Epidermal melanocyte (primary cell): Measurements from ENCODE around the gene TKTL1.
"Not testable (repeated sequence)": the region's sequence is repeated elsewhere in the genome, so short reads cannot be mapped to it uniquely, and the experiment has no call there.

Source experiments
- DNase-seq: peaks from one replicate; pipeline ENCODE4 v3.0.0; 2011; ENCODE audit warnings: low spot score; ENCODE audit not compliant: insufficient read length

TKTL1 gene

DNA sequence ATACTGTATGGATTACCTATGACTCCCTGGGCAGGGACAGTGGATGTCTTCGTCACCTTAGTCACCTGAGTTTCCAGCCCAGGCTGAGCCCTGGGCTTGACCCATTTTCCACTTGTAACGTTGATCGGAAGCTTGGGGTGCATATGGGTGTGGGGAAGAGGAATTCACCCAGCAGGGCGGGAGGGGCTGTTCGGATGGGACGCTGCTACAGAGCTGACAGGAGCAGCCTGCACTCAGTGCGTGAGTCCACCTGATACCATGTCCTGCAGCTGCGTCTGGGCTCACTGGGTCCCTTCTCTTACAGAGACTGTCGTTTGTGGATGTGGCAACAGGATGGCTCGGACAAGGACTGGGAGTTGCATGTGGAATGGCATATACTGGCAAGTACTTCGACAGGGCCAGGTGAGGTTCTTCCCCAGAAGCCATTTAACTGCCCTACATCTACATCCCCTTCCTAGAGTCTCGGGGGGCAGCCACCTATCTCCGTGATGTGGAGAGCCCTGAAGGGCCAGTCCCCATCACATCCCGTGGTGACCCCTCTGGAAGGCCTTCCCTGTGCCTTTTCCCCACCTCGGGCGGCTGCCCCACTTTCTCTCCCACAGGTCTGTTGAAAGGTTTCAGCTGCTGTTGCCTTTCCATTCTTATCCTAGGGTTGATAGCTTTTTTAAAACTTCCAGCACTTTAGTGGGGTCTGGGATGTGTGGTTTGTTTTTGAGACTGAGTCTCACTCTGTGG lies 13.6 kb downstream of the TKTL1 start:
- no peak for DNase-seq

DNA sequence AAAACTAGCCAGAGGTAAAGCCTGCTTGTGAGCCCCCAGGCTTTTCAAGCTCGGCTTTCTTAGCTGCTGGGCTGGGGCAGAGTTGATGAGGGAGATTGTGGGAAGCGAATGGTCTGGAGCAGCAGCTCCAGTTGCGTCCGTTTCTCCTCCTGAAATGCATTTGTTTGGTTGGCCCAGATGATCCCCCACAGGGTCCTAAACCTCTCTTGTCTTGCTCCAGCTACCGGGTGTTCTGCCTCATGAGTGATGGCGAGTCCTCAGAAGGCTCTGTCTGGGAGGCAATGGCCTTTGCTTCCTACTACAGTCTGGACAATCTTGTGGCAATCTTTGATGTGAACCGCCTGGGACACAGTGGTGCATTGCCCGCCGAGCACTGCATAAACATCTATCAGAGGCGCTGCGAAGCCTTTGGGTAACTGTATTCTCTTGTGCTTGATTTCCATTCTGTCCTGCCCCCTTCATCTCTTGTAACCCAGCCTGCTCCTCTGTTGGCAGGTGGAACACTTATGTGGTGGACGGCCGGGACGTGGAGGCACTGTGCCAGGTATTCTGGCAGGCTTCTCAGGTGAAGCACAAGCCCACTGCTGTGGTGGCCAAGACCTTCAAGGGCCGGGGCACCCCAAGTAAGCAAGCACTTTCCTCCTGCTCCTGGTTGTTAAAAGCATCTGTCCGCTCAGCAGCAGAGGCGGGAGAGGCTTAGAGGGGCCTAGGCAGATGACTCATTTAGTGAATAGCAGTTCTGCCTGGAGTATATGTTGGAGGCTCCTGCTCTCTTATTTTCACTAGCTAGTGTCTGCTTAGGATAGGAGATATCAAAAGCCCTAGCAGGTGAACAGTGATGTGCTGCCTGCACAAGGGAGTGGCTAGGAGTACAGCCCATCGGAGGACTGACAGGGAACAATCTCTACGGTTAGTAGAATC lies 15.3 kb downstream of the TKTL1 start:
- DNase-seq = no peak

DNA sequence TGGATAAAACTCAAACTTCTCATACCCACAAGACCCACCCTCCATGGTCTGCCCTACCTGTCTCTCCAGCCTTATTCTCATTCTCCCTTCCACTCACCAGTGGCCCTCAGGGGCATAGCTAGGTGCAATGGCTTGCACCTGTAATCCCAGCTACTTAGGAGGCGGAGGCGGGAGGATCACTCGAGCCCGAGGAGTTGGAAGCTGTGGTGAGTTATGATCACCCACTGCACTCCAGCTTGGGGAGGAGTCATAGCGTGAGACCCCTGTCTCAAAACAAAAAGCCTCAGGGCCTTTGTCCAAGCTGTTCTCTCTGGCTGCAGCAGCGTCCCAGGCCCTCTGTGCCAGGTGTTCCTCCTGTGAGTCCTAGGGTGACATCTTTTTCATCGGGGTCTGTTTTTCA lies 16.5 kb downstream of the TKTL1 start:
- DNase-seq = no peak

DNA sequence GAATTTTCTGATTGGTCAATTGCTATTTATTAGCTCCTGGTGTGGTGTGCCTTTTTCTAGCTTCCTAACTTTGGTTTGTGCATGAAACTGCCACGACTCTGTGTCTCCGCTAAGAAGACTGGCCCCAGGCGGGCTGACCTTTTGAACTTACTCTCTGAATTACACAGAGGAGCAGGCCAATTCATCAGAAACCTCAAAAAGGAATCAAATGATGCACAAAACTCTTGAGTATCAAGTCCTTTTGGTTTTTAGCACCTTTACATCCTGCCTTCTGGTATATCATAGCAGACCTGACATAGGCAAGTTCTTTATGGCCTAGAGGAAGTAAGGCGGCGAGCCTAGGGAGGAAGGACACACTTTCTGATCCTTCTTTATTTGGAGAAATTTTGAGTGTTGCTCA lies 17.6 kb downstream of the TKTL1 start:
- no peak for DNase-seq

DNA sequence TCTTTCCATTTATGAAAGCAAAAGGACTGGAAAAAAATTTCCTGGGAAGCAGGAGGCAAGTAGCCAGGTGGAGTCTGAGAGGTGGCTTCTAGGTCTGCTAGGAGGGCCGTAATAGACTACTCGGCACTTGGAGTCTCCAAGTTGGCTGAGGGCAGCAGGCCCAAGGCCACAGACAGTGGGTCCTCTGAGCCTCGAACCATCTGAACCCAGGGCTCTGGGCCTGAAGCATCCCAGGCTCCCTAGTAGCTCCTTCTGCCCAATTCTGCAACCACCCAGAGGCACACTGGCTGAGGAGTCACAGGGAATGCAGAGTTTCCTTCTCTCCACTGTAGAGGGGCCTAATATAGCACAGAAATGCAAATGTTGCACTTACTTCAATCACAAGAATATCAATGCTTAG lies 19.8 kb downstream of the TKTL1 start:
- no peak for DNase-seq

DNA sequence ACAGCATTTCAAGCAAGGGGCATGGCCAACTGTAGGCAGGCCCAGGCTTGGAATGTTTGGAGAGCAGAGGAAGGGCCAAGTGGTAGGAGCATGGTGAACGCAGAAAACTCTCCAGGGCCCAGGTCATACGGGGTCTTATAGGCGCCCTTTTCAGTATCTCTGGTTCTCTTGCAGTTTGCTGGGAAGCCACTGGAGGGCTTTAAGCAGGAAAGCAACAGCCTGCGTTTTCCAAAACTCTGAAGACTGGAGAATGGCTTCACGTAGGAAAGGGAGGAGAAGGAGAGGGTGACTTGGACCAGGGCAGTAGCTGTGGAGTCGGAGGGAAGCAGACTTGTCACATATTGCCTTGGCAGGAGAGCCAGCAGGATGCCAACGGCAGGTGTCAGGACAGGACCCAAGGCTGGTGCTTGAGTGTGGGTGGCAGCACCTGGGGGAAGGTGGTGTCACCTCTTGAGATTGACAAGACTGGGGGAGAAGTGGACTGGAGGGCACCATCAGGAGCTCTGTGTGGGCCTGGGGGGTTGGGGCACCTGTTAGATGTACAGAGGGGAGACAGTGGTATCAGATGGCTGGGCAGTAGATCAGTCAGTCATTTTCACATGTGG lies 21.9 kb downstream of the TKTL1 start:
- no peak for DNase-seq

DNA sequence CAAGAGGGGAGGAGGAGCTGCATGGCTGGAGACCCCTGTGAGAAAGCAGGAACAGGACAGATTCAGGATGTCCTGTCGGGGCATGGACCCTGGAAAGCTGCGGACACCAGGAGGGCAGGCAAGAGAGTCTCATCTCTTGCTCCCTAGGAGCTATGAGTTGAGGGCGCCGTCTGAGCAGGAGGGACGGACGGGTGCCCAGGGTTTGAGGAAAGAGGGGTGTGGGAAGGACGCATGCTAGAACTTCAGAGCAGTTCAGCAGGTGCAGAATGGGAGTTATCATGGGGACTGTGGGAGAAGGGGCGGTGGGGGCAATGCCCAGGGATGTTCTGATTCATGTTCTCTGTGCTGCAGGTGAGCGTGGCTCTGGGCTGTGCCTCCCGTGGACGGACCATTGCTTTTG lies 24.8 kb downstream of the TKTL1 start:
- DNase-seq = no peak

DNA sequence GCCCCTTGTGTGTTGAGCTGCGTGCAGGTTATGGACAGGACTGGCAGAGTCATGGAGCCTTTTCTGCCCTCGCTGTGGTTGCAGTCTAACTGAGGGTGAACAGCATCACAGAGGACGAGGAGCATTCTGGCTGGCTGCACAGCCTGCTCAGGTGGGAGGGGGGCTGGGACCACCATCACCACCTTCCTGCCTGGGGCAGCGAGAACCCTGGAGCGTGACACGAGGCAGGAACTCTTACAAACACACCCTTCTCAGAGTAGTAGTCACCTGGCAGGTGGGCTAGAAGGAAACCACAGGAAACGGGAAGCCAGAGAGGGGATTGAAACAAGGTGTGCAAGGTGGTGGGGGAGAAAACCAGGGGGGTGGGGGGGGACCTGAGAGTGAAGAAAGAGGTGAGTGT lies 25.6 kb downstream of the TKTL1 start:
- DNase-seq = no peak

DNA sequence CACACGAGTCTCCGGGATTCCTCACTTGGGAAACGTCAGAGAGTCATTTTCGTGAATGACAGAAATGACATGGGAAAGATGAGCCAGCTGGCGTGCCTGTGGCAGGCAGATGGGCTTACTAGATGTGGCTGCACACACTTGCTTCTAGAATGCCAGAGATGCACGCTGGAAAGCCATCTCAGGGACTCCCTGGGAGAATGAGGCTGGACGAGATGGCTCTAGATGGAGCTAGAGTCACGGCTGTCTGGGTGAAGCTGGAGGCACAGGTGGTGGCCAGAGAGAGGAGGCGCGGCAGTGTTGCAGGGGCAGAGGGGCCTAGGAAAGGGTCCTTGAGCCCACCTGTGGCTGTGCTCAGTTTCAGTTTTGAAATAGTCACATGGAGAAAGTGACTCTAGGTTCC lies 26.0 kb downstream of the TKTL1 start:
- DNase-seq = no peak

DNA sequence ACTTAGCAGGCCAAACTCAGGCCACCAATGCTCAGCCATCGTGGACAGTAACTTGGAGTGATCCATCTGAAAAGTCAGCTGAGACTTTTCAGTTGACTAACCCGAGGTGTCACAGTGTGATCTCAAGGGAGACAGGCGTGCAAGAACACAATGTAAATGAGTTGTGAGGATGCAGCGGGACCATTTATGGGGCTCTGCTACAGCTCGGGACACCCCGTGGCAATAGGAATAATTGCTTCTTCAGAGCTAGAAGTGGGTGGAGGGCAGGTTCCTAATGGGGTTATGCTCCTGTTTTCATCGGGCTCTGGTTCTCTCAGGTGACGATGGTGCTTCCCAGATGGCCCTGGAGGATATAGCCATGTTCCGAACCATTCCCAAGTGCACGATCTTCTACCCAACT lies 27.3 kb downstream of the TKTL1 start:
- DNase-seq = no peak

DNA sequence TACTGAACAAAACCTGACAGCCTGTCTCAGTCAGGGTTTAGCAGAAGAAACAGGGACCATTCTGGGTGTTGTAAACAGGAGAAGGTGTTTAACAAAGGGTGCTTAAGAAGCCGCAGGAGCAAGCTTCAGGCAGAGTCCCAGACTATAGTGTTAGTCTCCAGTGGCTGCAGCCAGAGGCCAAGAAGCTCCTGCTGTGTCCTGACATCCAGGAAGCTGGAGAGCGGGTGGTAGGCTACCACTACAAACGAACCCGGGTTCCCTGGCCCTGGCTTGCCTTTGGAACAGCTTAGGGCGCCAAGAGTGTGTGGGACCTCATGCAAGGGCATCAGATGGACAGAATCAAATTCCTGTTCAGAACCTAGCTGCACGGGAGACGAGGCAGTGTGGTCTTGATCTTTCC lies 27.9 kb downstream of the TKTL1 start:
- DNase-seq = no peak

DNA sequence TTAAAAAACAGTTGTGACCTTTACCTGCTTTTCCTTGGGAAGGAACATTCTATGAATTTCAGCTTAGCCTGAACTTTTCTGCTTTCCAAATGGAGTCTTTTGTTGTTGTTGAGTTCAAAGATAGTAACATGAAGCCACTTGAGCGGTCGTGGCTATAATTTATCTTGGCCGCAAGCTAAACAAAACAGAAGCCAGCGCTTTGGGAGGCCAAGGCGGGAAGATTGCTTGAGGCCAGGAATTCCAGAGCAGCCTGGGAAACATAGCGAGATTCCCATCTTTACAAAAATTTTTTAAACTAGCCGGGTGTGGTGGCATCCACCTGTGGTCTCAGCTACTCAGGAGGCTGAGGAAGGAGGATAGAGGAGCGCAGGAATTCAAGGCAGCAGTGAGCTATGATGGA lies 29.9 kb downstream of the TKTL1 start:
- DNase-seq = no peak

DNA sequence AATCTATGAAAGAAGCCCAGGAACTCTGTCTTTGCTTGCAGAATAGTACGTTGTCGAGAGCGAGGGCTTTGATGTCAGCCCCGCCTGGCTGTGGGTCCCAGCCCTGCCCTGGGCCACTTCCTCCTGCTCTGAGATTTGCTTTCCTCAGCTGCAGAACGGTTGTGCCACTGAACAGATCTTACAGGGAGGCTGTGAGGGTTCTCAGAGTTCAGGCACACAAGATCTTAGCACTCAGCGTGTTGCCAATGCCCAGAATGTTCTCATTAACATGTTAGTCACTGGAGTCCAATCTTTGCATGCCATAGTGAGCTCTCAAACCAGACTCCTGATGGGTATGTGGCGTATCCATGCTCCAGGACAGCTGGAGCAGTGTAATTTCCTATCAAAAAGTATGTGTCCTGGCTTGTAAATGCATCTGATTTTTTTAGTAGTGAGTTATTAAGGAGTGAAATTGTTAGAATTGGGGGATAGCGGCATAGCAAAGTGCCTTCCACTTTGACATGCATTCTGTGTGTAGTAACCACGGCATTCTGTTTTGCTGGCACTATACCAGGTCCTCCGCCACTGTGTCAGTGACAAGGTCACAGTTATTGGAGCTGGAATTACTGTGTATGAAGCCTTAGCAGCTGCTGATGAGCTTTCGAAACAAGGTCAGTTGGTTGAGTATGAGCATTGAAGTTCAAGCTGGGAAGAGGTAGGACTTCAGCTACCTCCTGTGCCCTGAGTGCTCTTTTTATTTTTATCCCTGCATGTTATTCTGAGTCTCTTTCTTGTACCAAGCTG lies 31.6 kb downstream of the TKTL1 start:
- DNase-seq = no peak

DNA sequence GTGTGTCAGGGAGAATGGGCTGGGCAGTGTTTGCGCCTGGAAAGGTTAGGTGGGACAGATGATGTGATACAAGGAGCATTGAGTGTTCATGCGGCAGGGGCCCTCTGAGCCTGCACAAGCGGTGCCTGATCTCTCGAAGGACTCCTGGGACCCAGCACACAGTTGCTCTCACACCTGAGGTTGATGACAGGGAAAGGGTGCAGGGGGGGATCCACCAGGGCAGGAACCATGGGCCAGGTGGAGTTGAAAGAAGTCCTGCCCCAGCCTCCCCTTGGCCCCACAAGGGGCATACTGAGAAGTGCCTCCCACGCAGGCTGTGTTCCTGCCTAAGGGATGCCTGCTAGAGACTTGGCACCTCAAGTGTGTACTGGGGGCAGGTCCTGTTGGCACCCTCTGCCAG lies 33.1 kb downstream of the TKTL1 start:
- DNase-seq = no peak

DNA sequence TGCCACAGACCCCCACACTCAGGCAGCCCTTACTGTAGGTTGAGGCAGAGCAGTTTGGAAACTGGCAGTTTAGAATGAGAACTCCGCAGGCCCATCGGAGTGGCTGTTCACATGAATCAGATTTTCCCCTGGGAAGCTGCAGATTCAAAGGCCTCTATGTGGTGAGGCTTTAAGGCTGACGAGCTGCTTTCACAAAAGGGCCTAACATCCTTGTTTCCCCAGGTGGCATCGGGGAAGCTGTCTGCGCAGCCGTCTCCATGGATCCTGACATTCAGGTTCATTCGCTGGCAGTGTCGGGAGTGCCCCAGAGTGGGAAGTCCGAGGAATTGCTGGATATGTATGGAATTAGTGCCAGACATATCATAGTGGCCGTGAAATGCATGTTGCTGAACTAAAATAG lies 33.7 kb downstream of the TKTL1 start:
- DNase-seq = no peak

DNA sequence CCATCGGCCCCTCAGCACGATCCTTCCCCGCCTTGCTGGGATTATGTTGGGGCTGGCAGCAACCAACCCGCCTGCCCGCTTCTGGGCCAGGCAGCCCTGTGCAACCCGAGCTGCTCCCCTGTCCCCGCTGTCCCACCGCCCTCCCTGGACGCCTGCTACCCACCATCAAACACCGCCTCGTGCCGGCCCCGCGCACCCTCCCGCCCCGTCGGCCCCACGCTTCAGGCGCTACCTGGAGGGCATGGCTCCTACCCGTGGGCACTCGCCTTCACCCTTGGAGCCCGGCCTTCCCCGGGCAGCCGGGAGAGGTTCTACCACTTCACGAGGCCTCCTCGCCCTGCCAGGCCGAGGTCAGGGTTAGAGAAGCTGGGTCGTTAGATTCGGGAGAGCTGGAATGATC lies 37.0 kb downstream of the TKTL1 start:
- DNase-seq = no peak

DNA sequence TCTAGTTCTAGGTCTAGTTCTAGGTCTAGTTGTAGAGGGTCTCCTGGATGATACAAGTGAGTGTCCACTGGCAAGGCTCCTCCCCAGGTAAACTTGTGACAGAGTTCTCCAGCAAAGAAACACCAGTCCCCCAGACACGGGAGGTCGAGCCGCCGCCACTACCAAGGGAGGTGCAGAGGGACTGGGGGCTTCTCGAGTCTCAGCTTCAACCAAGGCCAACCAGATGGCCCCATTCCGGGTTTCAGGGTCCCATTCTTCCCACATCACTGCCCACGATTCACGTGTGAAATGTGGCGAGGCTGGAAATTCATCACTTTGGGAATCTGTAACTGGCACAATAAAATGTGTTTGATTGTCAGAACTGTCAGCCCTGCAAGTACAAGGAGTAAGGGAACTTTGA lies 37.5 kb downstream of the TKTL1 start:
- DNase-seq = no peak

DNA sequence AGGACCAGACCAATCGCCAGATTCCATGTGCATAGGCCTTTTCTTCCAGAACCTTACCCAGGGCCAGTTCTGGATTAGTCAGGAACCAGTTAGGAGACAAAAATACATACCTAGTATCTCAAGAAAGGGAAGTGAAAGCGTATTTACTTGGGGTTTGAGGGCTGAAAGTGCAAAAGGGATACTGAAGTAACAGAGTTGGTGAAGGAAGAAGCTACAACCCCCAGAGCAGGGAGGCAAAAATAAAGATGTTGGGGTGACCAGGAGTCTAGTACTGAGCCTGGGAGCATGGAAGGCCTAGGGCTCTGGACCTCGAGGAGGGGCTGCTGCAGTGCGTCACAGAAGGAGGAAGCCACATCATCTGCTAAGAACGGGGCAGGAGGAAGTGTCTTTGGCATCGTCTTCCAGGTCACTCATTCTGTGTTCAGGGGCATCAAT lies 38.3 kb downstream of the TKTL1 start:
- DNase-seq = no peak

DNA sequence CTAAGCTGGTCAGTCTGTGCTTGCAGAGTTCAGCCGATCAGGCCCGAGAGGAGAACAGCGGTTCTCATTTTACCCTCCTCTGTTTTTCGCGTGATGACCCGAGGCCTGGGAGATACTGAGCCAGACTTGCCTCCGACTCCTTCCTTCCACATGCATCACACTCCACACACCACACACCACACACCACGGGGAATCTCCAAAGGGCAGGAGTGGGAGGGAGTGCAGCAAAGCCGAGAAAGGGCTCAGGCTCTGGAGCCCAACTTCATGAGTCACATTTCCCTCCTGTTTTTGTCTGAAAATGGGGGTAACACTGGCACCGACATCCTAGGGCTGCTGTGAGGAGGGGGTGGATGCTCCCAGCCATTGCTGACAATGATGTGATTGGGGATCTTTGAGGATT lies 38.9 kb downstream of the TKTL1 start:
- DNase-seq = no peak

DNA sequence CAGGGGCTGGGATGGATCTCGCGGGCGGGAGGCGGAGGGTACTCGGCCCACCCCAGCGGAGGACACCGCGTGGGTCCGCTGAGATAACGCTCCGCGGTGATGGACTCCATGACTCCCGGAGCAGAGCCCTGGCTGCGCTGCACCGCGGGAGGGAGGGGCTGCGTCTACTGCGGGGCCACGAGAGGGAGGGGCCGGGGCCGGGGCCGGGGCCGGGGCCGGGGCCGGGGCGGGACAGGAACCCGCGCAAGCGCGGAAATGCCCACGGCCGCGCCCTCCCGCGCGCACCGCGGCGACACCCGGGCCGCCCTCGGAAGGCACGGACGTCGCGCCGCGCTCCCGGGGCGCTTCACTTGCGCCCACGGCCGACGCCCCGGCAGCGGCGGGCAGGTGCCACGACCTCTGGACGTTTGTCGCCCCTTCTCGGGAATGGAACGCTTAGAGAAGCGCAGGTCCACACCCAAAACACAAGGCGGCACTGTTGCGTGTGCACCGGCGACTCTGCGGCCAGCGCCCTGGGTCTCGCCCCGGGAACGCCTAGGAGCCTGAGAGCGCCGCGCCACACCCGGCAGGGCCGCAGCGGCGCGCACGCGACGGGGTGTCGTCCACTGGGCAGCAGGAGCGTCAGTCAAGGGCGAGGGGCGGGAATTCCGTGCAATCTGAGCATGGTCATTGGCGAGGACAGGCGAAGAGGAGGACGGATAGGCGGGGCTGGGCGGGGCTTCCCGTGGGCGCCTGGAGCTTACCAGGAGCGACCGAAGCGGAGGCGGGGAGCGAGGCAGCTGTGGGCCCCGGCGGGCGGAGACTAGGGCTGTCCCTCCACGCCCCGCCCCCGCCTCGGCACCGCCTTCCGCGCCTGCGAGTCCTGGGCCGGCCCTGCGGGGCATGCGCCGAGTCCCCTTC lies 46.1 kb downstream of the TKTL1 start:
- DNase-seq = not testable (repeated sequence)

DNA sequence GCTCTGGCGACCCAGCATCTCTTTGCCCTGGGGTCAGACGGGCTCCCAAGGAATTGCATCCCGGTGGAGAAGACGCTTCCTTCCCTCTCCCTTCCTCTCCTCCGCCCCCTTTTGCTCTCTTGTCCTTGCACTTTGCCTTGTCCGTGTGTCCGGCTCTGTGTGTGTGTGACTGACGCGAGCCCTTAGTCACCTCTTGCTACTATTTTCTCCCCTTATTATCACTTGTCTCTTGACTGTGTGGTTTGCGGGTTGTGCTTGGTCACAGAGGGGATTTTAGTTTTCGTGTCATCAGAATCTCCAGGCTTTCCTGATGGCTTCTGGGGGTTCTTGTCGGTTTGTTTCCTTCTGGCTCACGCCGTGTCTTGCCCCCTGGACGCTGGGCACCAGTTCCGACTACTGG lies 47.5 kb downstream of the TKTL1 start:
- DNase-seq = not testable (repeated sequence)
